HUES6 (cell line): Measurements from ENCODE around the gene PCSK7.
"Not testable (repeated sequence)": the region's sequence is repeated elsewhere in the genome, so short reads cannot be mapped to it uniquely, and the experiment has no call there.

ENCODE experiments used
- H3K27ac ChIP-seq: 2 replicates; pipeline ENCODE4 v1.7.0; 2013; ENCODE audit warnings: low read depth, mild to moderate bottlenecking, low read length, inconsistent platforms
- H3K27me3 ChIP-seq: 2 replicates; pipeline ENCODE4 v1.6.1; 2013; ENCODE audit warnings: low read length; ENCODE audit not compliant: control insufficient read depth, insufficient read depth
- H3K36me3 ChIP-seq: 2 replicates; pipeline ENCODE4 v1.6.1; 2013; ENCODE audit warnings: low read length; ENCODE audit not compliant: control insufficient read depth, insufficient read depth
- H3K4me1 ChIP-seq: 2 replicates; pipeline ENCODE4 v1.6.1; 2013; ENCODE audit warnings: low read length; ENCODE audit not compliant: control insufficient read depth, insufficient read depth
- H3K4me3 ChIP-seq: 2 replicates; pipeline ENCODE4 v1.5.1; 2013; ENCODE audit warnings: low read depth, low read length
- H3K9ac ChIP-seq: one replicate; pipeline ENCODE4 v1.6.1; 2013; ENCODE audit warnings: mild to moderate bottlenecking, low read length
- H3K9me3 ChIP-seq: 2 replicates; pipeline ENCODE4 v1.6.1; 2013; ENCODE audit warnings: low read depth, low read length; ENCODE audit not compliant: control insufficient read depth, insufficient read depth

PCSK7 gene

DNA sequence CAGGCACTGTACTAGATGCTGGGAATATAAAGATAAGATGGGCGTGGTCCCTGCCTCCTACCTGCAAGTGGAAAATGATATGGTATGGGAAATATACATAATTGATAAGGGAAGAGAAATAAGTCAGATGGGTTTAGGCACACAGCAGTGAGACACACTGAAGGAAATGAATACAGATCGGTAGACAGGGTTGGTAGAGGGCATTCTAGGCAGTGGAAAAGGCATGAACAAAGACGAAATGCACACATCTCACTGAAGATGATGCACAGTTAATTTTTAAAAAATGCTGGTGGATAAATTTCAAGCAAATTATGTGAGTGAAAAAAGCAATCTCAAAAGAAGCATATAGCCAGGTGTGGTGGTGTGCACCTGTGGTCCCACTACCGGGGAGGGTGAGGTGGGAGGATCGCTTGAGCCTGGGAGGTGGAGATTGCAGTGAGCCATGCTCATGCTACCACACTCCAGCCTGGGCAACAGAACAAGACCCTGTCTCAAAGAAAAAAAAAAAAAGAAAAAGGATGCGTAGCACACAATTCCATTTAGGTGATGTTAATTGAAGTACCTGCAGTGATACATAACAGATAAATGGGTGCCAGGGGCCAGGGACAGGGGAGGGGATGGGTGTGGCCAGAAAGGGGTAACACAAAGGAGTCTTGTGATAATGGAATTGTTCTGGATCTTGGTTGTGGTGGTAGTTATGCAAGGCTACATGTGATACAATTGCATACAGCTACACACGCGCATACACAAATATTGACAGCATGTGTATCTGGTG lies 22.3 kb downstream of the PCSK7 start:
- not testable (repeated sequence) for H3K4me1 ChIP-seq, H3K27me3 ChIP-seq, H3K27ac ChIP-seq, H3K9ac ChIP-seq, H3K9me3 ChIP-seq, H3K4me3 ChIP-seq
- peaks cover 28% of the 10 kb centered on the region for H3K36me3 ChIP-seq

GRCh38 chr11:117208710-117209109 lies 23.2 kb downstream of the PCSK7 start:
- H3K4me1 ChIP-seq, H3K27ac ChIP-seq, H3K4me3 ChIP-seq, H3K9ac ChIP-seq, H3K27me3 ChIP-seq, H3K9me3 ChIP-seq: not testable (repeated sequence)
- peaks cover 32% of the 10 kb centered on the region for H3K36me3 ChIP-seq

DNA sequence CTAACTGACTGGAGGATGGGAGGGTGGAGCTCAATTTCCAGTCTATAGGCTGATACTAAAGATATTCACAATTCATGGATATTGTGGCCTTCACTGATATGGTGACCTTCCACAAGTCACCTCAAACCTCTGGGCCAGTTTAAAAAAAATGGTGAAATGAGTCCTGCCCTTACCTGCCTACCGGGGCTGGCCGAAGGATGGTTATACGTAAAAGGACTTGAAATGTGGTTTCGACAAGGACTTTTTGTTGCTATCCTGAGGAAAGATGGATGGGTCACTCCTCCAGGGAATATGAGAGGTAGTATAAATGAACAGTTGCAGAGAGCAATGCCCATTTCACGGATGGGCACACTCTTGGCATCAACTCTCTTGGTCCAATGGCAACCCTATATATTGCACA lies 24.4 kb downstream of the PCSK7 start:
- H3K9me3 ChIP-seq, H3K27me3 ChIP-seq, H3K9ac ChIP-seq, H3K4me1 ChIP-seq, H3K27ac ChIP-seq, H3K4me3 ChIP-seq: not testable (repeated sequence)
- peaks cover 34% of the 10 kb centered on the region for H3K36me3 ChIP-seq

DNA sequence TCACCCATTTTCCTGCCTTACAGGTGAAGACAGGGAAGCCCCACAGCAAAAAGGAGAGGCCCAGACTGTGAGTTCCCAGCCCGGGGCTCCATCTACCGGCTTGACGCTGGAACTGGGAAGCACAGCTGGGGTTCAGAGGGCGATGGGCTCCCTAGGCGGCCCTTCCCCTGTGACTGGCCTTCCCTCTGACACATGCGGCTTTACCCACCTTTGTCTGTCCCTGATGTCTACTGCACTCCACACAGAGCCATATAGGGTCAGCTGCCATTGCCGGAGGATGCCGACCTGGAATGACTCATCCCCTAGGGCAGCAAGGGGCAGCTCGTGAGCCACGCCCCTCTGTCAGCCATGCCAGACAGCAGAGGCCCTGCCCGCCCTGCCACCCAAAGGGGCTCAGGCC lies 25.0 kb downstream of the PCSK7 start:
- H3K36me3 ChIP-seq = peaks cover 40% of the 10 kb centered on the region
- H3K27ac ChIP-seq, H3K9ac ChIP-seq, H3K9me3 ChIP-seq, H3K4me3 ChIP-seq, H3K4me1 ChIP-seq, H3K27me3 ChIP-seq: not testable (repeated sequence)

- H3K9me3 ChIP-seq, H3K4me3 ChIP-seq, H3K27me3 ChIP-seq, H3K27ac ChIP-seq: not testable (repeated sequence)
- peaks cover 11% of the 10 kb centered on the region for H3K4me1 ChIP-seq
- H3K9ac ChIP-seq = peak overlapping the region; percentile 35
- H3K36me3 ChIP-seq = peaks cover 47% of the 10 kb centered on the region
Measured at GRCh38 chr11:117206111-117206510, 25.8 kb downstream of the PCSK7 start.

DNA sequence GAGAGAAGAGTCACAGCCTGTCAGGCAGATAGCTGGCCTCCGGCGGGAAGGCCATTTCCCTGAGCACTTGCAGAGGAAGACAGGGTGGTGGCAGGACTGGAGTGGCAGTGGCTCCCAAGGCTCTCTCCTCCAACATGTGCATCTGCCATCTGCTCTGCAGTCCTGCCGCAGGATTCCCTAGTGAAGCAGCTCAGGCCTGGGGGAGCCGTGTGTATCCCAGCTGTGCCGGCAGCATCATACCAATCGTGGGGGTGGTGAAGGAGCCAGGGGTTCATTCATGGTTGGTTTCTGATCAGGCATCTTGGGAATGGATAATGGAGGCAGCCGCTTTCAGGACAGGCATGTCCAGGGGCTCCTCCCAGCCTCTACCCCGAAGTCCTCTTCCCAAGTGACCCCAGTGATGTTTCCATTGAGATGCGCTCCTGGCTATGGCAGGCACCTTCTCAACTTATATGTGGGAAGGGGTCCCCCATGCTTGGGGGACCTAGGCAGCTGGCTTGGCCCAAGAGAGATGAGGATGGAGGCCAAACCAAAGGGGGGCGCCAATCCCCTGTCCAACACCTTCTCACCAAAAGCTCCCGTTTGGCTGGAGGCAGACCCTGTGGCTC lies 26.6 kb downstream of the PCSK7 start:
- H3K27me3 ChIP-seq = no peaks in the 10 kb centered on the region
- peaks cover 18% of the 10 kb centered on the region for H3K4me1 ChIP-seq
- H3K9me3 ChIP-seq = no peaks in the 10 kb centered on the region
- H3K27ac ChIP-seq = no peak overlapping the region
- H3K9ac ChIP-seq = no peak overlapping the region
- peaks cover 52% of the 10 kb centered on the region for H3K36me3 ChIP-seq
- no peak overlapping the region for H3K4me3 ChIP-seq

GRCh38 chr11:117204283-117205080 lies 27.4 kb downstream of the PCSK7 start:
- H3K36me3 ChIP-seq = peaks cover 52% of the 10 kb centered on the region
- H3K4me3 ChIP-seq = no peak overlapping the region
- H3K27me3 ChIP-seq = no peaks in the 10 kb centered on the region
- no peak overlapping the region for H3K9ac ChIP-seq
- H3K4me1 ChIP-seq = peaks cover 27% of the 10 kb centered on the region
- H3K9me3 ChIP-seq = no peaks in the 10 kb centered on the region
- H3K27ac ChIP-seq = no peak overlapping the region

DNA sequence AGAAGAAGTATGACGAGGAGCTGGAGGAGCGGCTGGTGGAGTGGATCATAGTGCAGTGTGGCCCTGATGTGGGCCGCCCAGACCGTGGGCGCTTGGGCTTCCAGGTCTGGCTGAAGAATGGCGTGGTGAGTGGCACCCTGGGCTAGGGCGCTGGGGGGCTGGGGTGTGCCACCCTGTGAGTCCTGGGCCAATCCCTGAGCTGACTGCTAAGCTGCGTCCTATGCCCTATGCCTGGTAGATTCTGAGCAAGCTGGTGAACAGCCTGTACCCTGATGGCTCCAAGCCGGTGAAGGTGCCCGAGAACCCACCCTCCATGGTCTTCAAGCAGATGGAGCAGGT lies 28.8 kb downstream of the PCSK7 start:
- H3K27me3 ChIP-seq = no peaks in the 10 kb centered on the region
- no peak overlapping the region for H3K9ac ChIP-seq
- no peak overlapping the region for H3K27ac ChIP-seq
- peaks cover 52% of the 10 kb centered on the region for H3K36me3 ChIP-seq
- no peaks in the 10 kb centered on the region for H3K9me3 ChIP-seq
- peaks cover 37% of the 10 kb centered on the region for H3K4me1 ChIP-seq
- no peak overlapping the region for H3K4me3 ChIP-seq

DNA sequence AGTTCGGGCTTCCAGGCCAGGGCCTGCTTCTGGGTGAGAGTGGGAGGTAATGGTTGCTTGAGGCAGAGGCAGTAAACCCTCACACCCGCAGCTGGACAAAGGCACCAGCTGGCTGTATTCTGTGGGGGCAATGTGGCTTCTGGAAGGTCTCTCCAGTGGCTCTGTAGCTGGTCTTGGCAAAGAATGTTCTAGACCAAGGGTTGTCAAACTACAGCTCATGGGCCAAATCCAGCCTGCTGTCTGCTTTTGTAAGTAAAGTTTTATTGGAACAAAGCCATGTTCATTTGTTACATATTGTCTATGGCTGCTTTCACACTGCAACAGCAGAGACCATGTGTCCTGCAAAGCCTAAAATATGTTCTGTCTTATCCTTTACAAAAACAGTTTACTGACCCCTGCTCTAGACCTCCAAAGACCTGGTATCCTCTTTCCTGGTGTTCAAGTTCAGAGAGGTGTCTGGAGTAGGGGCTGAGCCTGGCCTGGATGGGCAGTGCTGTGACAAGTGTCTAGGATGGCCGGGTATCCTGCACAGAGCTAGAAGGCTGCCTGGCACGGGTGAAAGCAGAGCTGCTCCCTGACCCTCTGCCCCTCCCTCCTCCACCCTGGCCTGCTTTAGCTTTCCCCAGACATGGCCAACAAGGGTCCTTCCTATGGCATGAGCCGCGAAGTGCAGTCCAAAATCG lies 29.3 kb downstream of the PCSK7 start:
- Histone ChIP-seq H3K4me1 (peaks cover 38% of the 10 kb centered on the region), H3K27me3 (no peaks in the 10 kb centered on the region), H3K9ac (peak overlapping the region; percentile 35), H3K4me3 (peak overlapping the region; percentile 80; the same call in 1 of the 2 replicates), H3K9me3 (no peaks in the 10 kb centered on the region), H3K36me3 (peaks cover 52% of the 10 kb centered on the region), H3K27ac (no peak overlapping the region)

DNA sequence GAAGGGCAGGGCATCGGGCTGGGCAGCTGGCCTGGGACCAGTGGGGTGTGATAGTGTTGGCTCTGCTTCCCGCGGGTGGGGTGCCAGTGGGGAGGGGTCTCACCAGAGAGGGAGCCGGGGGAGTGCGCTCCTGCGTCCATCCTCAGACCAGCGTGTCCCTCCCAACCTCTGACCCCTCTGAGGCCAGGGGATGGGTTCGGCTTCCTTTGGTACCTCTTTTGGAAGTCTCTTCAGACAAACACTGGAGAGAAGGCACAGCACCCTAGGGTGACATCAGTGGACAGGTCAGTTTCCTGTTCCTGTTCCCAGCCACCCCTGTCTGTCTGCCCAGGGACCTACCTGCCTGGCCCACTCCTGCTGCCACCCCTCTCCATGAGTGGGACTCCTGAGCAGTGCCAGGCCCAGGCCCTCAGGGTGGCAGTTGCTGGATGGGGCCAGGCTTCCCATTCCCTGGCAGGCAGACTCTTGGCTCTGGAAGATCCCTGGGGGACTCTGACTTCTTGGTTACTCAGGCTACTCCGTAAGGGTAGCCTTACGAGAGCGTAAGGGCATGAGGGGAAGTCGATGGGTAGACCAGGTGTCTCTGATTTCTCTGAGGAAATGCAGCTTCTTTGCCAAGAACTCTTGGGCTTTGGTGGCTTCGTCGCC lies 30.1 kb downstream of the PCSK7 start:
- Histone ChIP-seq H3K9ac (peak overlapping the region; percentile 100), H3K36me3 (peaks cover 52% of the 10 kb centered on the region), H3K9me3 (no peaks in the 10 kb centered on the region), H3K27me3 (no peaks in the 10 kb centered on the region), H3K4me1 (peaks cover 38% of the 10 kb centered on the region), H3K4me3 (peak overlapping the region; percentile 80; the same call in 1 of the 2 replicates), H3K27ac (0 out of 2 replicates have a peak overlapping the region, but pooled peaks have one; percentile 0)
